HG03565 (cell line): ENCODE data around the gene CUX1.

Experiments used
- ATAC-seq: cut with Tn5 transposase; IDR thresholded peaks from one replicate; pipeline ENCODE4 v1.9.1; 2021; ENCODE audit warnings: mild to moderate bottlenecking, moderate library complexity; ENCODE audit not compliant: unreplicated experiment

Gene CUX1

DNA sequence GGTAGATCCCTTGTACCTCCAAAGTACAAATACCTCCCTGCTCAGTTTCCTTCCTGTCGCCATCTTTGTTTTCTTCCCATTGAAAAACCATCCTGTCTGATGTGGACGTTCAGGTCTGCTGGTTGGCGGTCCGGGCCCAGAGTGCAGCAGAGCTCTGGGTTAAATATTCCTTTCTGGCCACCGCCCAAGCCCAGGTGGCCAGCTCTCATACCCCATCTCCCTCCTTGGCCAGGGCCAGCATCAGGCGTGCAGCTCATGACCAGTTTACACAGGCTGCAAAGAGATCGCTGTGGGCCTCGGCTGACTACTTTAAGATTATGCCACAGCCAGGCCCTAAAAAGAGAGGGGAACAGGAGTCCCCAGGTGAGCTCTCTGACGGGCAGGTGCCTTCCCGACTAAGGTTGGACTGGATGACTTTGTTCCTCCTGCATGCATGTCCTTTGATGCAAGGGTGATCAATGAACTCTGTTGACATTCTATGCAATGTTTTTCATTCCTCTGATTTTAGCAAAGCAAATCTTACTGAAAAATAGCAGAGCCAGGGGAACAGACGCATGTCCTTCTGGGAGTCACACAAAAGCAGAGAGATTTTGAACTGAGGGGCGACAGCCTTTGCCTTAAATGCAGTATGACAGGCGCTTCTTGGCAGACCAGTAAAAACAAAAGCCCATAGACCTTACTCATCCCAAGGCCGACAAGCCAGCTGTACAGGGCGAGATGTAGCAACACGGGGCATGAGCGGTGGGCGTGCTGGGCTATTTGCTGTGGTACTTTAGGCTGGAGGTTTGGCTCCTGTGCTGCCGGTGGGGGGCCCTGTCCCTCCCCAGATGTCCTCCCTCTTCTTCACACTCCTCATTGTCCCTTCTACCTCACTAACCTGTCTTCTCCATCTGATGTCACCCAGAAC, 435.9 kb downstream of the CUX1 start:
- ATAC-seq = no peak

DNA sequence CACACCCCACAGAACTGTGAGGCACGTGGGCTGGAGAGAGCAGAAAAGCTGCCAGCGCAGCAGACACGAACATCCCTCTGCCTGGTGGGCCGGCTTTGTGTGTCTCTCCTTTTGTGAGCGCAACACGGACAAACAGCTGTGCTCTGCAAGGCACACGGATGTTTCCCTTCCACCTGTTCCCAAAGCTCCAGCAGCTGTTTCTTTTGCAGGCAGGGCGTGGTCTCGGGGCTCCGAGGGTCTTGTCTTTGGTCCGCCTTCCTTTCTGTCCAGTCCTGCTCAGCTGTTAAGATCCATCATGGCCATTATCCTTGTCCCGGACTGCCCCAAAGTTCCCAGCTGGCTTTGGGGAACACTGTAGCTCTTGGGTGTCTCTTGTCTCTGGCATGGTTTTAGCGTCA, 436.5 kb downstream of the CUX1 start:
- no peak for ATAC-seq

DNA sequence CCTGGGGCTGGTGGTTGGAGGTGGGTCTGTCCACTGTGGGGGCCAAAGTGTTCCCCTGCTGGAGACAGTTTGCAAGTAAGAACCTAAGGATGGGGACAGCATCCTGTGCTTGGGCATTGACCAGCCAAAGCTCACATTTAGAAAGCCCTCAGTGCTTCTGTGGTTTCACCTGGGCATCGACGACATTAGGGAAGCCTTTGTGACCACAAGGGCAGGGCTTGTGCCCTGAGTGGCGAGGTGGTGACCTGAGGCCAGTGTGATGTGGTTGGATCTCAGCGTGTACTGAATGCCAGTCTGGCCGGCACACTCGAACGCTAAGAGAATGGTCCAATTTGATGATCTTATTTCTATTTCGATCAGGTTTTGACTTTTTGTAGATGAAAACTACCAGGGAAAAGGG, 437.1 kb downstream of the CUX1 start:
- no peak for ATAC-seq

DNA sequence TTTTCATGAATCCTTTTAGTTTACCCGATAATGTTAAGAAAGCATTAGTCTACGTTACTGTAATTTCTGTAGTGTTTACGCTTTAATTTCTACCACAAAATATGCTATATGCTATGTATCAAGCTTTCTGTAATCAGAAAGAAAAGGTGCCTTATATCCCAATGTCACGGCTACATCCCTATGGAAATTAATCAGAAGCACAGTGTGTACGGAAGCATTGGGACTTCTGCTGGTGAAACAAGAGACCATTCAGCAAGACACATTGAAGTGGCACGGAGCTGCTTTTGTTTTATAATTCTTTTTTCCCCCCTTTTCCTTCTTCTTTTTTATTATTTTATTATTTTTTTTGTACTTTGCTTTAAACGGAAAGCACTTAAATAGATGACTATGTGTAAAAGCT, 438.1 kb downstream of the CUX1 start:
- no peak for ATAC-seq

DNA sequence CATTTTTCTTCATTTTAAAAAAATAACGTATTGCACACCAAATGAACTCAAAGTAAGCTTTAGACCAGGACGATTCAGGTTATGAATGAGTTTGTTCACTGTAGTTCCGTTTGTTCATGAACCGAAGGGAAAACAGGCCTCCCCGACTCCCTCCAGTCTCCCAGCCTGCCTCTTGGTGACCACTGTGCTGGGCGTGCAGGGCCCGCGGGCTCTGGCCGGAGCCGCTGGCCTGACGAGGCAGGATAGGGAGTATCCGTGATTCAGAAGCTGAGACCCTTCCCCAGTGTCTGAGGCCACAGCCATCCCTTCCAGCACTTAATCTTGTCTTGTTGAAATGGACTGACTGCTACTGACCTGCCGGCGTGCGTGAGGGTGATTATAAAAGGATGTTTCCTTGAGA, 438.5 kb downstream of the CUX1 start:
- ATAC-seq = no peak

DNA sequence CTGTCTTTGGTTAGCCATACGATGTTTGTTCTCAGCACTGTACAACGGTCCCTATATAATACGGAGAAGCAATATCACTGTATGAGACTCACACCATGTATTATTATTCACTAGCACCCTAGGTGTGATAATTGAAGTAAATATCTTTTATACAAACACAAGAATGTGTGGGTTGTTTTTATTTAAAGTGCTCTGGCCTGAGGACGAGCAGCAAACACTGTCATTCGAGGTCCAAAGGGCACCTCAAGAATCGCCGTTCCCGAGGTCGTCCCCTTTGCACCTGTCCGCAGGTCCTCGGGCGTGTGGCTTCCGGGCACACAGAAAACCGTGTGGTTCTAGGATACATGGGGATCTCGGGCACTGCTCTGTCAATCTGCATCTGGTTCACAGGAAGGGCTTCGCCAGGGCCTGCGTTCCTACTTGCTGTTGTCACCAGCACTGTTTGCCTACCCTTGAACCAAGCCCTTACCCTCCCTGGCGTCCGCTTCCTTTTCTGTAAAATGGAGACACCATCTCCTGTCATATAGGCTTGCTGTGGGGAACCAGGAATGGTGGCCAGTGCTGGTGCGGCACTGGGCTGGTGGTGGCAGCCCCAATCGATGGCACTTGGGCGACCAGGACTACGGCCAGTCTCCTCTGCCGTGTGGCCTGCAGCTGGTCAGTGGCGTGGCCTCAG, 440.8 kb downstream of the CUX1 start:
- no peak for ATAC-seq

DNA sequence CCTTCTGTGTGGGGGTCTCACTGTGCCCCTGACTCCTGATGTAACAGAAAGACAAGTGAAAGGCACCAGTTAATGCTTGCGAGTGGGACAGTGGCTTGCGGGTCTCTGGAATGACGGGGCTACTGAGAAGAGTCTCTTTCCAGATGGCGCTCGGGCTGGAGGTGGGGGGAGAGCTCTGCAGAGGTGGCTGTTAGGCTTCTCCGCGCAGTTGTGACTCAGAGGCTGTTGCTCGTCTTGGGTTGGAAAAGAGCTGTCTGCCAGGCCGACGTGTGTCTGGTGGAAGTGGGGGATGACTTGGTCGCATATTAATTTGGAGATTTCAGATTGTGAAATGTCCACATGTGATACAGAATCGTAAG, 441.3 kb downstream of the CUX1 start:
- ATAC-seq = no peak

DNA sequence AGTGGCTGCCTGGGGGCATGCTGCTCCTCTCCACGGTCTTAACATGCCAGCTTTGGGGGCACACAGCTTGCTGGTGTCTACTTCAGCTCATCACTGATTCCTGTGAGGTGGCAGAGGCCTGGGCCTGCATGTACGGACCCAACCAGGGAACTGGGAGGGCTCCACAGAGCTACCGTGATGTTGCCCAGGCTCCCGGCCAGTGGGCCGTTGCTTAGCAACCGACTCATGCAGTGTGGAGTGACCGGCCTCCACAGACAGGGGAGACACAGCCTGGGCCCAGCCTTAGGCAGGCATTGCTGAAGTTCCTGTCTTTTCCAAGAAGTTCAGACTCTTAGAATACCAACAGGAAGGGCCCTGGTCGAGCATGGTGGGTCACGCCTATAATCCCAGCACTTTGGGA, 443.4 kb downstream of the CUX1 start:
- ATAC-seq = no peak

DNA sequence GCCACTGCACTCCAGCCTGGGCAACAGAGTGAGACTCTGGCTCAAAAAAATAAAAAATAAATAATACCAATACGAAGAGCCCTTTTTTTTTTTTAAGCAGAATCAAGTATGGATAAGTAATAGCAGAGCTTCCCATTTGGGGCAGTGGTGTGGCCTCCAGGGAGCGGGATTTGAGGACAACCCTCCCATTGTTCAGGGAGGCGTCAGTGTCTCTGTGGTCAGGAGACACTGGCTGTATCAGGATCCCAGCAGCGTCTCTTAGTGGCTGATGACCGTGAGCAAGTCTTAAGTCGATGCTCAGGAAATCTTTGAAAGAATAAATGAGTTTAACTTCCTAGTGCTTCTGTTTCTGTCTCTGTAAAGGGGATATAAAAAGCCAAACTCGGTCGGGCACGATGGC, 444.0 kb downstream of the CUX1 start:
- ATAC-seq = no peak

DNA sequence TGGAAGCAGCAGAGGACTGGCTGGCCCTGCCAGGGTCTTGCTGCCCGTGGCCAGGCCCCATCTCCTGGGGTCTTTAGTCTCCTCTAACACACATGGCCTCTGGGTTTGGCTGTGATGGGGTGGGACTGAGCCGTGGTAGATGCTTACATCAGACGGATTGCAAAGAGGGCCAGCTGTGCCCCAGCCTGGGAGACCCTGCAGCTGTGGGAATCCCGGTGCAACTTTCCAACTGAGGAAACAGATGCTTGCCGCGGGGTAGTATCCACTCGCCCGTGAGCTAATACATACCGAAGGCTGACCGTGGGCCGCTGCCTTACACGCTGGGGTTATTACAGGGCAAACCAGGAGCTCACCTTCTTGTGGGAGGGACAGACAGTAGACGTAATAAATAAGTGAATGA, 445.1 kb downstream of the CUX1 start:
- no peak for ATAC-seq

DNA sequence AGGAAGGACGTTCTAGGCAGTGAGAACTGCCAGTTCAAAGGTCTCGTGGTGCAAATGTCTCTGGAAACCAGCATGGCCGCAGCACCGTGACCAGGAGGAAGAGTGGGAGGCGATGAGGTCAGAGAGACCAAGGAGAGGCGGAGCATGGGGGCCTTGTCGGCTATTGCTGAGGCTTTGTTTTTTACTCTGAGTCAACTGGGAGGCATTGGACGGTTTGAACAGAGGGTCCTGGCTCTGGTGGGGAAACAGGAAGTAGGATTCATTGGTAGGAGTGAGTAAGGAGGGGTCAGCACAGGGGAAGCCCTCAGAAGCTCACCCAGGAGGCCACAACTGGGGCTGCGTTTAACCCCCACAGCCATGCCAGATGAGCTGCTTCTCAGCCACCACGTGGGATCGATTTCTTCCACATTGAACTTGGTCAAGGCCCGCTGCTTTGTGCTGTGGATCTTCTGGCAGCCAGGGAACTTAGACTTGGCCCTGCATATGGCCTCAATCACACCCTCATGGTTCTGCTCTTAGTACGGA, 447.0 kb downstream of the CUX1 start:
- no peak for ATAC-seq

DNA sequence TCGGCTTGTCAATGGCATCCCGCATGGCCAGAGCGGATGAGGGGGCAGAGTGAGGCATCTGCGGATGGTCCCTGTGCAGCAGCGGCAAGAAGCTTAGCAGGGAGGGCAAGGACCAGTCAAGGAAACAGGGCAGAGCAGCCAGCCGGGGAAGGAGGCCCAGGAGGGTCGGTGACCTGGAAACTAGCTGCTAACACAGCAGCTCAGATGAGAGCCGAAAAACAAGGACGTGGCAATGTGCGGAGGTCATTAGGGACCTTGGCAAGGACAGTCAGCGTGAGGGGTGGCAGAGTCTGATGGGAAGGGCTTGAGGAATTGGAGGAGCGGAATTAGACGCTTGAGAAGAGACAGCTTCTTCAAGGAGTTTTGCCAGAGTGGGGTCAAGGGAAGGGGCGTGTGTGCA, 449.1 kb downstream of the CUX1 start:
- ATAC-seq = no peak

DNA sequence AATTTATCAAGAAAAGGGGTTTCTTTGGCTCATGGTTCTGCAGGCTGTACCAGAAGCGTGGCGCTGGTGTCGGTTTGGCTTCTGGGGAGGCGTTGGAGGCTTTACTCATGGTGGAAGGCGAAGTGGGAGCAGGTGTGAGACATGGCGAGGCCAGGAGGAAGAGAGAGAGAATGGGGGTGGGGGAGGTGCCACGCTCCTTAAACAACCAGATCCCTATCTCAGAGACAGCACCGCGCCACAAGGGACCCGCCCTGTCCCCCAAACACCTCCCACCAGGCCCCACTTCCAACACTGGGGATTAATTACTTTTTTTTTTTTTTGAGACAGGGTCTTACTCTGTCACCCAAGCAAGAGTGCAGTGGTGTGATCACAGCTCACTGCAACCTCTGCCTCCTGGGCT, 451.2 kb downstream of the CUX1 start:
- no peak for ATAC-seq

DNA sequence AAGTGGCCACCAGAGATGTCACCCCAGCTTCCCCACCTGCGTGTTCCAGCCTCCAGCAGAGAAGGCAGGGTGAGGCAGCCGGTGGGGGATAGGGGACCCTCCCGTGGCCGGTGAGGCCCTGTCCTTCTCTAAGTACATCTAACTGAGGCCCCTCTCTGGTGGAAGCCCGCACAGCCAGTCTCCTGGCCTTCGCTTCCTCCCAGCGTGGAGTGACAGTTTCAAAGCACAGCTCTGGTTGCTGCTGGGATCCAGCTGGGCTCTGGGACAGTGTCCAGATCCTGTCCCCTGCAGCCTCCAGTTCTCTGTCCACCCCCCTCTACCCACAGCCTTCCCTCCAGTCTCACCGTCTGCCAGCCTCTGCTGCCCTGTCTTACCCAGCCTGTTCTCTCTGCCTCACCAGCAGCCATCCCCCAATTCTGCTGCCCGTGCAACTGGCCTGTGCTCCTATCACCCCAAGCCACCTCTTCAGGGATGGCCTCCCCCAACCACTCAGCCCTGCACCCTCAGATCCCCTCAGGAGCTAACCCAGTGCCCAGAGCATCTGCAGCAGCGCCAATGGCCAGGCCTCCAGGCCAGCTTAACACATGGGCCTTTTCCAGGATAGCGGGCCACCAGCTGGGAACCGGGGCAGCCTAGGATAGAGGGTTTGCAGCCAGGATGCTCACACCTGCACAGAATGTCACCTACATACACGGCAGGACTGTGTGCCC, 452.9 kb downstream of the CUX1 start:
- ATAC-seq = no peak

DNA sequence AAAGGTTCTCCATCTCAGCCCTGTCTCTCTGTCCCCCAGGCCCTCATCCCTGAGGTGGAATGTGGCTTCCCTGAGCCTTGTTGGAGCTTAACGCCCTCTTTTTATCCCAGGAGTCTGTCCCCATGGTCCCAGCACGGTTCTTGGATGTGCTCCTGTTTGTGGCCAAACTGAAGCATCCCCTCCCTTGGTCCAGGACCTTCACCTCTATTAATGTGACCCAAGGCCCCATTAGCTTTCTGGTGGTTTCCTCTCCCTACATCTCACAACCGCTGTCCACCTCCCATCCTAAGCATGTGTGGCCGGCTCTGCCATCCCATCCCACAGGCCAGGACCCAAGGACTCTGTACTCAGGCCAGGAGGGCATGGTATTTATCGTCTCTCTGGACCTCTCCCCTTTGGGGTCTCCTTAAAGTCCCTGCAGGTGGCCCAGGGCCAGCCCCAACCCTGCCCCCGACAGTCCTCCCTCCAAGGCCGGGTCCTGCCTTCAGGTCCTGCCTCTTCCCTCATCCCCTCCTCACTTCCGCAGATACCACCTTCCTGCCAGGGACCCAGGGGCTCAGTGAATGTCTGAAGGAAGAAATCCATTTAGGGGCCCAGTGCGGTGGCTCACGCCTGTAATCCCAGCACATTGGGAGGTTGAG, 453.9 kb downstream of the CUX1 start:
- no peak for ATAC-seq

DNA sequence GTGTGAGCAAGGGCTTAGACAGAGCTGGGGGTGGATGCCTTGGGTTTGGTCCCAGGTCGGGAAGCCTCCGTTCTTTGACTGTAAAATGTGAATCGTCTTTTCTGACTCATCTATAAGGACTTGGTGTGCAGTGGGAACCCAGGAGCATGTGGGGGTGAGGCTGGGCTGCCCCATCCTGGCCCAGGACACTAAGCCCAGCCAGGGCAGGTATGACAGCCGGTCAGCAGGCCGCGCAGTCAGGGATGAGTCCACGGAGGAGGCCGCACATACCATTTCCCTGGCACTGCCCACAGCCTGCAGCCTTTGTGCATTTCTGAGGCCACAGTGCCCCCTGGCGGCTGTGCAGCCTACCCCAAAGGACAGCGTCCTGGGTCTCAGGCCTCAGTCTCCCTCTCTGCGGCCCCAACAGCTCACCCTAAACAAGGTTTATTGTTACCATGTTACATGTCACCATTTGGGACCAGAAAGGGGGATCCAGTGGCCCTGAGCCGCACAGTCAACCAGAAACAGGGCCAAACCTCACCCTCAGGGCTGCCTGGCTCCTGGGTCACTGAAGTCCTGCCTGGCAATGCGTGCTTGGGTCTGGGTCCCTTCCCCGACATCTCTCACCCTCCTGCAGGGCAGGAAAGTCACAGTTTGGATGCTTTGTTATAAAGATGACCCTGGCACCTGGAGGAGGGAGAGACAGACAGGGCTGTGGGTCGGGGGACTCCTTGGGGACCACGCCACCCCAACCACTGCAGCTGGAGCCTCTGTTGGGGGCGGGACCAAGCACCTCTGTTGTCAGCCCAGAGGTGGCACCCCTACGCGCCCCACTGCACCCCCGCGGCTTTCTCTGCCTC, 454.9 kb downstream of the CUX1 start:
- ATAC-seq = no peak

DNA sequence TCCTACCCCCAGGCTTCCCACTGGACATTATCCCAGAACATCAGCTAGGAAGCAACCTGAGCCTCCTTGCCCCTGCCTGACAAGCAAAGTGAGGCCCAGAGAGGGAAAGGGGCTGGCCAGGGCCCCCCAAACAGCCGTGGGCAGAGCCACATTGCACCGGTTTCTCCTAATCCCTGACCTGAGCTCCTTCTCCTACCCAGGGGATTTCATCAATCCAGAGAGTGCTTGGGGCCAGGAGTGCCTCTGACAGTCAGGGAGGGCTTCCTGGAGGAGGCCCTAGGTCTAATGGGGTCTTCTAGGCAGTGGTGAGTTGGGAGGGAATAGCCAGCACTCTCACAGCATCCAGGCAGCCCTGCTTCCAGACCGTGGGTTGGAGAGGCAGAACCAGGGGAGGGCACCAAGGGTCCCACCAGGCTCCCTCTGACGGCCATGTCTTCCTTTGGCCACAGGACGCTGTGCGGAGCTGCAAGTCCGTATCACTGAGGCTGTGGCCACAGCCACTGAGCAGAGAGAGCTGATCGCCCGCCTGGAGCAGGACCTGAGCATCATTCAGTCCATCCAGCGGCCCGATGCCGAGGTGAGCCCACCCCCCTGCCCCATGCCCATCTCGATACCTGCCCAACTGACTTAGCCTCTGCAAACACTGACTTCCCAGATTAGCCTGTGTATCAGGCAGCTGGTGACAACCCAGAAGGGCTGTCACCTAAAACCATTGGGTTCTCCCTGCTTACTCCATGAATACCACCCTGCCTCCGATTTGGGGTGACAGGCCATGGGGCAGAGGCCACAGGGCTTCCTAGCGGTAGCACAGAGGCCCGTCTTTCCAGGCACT, 455.7 kb downstream of the CUX1 start:
- ATAC-seq = no peak

DNA sequence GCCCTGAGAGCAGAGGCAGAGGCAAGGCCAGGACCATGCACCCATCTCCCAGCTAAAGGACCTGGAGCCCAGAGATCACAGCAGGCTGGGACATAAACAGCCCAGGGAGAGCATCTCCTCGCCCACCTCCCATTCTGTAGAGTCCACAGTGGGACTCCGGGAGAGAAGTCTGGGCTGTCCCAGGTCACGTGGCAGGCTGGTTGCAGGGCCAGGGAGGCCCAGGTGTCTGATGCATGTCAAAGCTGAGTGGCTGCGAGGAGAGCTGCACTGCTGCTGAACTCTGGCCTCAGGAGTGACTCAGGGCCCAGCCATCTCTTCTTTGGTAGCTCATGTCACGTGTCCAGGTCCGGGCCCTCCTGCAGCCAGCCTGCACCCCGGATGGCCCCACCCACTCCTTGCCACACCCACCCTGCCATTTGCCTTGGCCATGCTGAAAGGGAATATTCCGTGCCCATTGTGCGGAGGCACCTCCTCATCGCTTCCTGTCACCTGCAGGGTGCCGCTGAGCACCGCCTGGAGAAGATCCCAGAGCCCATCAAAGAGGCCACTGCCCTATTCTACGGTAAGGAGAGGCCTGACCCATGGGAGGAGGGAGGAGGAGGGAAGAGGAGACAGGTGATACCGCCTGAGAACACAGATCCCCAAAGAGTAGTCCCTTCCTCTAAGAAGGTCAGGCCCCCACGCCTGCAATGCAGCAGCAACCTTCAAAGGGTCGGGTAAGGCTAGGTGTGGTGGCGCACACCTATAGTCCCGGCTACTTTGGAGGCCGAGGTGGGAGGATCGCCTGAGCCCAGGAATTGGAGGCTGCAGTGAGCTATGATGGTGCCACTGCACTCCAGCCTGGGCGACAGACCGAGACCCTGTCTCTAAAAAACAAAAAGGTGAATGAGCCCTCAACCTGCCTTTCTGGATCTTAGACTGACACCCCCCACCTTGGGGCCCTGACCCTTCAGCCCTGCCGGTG, 456.6 kb downstream of the CUX1 start:
- no peak for ATAC-seq
